ENCODE results near the gene UNC13D.

The UNC13D gene

DNA sequence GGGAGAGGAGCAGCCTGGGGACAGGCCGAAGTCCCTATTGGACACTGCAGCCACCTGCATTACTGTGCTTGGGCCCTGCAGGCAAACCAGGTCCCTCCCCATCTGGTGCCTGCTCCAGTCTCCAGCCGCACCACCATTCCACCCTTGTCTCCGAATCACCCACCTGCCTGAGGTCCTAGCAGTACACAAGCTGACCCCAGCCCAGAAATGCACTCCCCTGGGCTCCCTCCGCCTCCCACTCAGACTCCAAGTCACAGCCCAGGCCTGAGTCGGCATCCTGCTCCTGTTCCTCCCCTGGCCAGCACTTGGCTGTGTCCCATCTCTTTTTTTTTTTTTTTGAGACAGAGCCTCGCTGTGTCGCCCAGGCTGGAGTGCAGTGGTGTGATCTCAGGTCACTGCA is 6.3 kb downstream of the UNC13D start:
- Histone ChIP-seq H2AFZ (ENCODE audit: low read length) (no peak overlapping the region), H3K9ac (ENCODE audit: low read length) (no peak overlapping the region), H3K4me1 (ENCODE audit: low read length) (no peaks in the 10 kb centered on the region), H3K9me3 (replicated peaks; ENCODE audit: insufficient read depth, low read length) (no peaks in the 10 kb centered on the region), H3K9me2 (replicated peaks; ENCODE audit: insufficient read depth, low read length) (no peaks in the 10 kb centered on the region), H3F3A (ENCODE audit: insufficient read depth, low read length) (no peaks in the 10 kb centered on the region), H3K36me3 (replicated peaks; ENCODE audit: insufficient read depth, low read length) (no peaks in the 10 kb centered on the region), H3K79me2 (ENCODE audit: low read length) (no peaks in the 10 kb centered on the region), H3K27ac (ENCODE audit: low read length) (no peak overlapping the region), H3K27me3 (replicated peaks; ENCODE audit: insufficient read depth, low read length) (peaks cover 7% of the 10 kb centered on the region; the same call in 1 of the 2 replicates), H3K4me2 (ENCODE audit: low read depth, low read length) (no peak overlapping the region), H4K20me1 (ENCODE audit: insufficient read depth, low read length) (no peaks in the 10 kb centered on the region), H3K4me3 (ENCODE audit: low read length) (no peak overlapping the region)
- TF ChIP-seq EZH2 (optimal IDR thresholded peaks at IDR 0.05; ENCODE audit: low read depth, low read length) (no peak), EZH2phosphoT487 (IDR thresholded peaks at IDR 0.05; ENCODE audit: low read length) (no peak)
- TF ChIP-seq, protein P1, sequence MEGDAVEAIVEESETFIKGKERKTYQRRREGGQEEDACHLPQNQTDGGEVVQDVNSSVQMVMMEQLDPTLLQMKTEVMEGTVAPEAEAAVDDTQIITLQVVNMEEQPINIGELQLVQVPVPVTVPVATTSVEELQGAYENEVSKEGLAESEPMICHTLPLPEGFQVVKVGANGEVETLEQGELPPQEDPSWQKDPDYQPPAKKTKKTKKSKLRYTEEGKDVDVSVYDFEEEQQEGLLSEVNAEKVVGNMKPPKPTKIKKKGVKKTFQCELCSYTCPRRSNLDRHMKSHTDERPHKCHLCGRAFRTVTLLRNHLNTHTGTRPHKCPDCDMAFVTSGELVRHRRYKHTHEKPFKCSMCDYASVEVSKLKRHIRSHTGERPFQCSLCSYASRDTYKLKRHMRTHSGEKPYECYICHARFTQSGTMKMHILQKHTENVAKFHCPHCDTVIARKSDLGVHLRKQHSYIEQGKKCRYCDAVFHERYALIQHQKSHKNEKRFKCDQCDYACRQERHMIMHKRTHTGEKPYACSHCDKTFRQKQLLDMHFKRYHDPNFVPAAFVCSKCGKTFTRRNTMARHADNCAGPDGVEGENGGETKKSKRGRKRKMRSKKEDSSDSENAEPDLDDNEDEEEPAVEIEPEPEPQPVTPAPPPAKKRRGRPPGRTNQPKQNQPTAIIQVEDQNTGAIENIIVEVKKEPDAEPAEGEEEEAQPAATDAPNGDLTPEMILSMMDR (IDR thresholded peaks at IDR 0.05; ENCODE audit: low read length) = no peak
- no peak for DNase-seq

- Histone ChIP-seq H3F3A (ENCODE audit: insufficient read depth, low read length) (no peaks in the 10 kb centered on the region), H3K9ac (ENCODE audit: low read length) (no peak overlapping the region), H3K36me3 (replicated peaks; ENCODE audit: insufficient read depth, low read length) (no peaks in the 10 kb centered on the region), H3K27me3 (replicated peaks; ENCODE audit: insufficient read depth, low read length) (peaks cover 7% of the 10 kb centered on the region; the same call in 1 of the 2 replicates), H3K9me2 (replicated peaks; ENCODE audit: insufficient read depth, low read length) (no peaks in the 10 kb centered on the region), H3K79me2 (ENCODE audit: low read length) (no peaks in the 10 kb centered on the region), H3K4me2 (ENCODE audit: low read depth, low read length) (no peak overlapping the region), H2AFZ (ENCODE audit: low read length) (no peak overlapping the region), H4K20me1 (ENCODE audit: insufficient read depth, low read length) (no peaks in the 10 kb centered on the region), H3K4me1 (ENCODE audit: low read length) (no peaks in the 10 kb centered on the region), H3K27ac (ENCODE audit: low read length) (no peak overlapping the region), H3K4me3 (ENCODE audit: low read length) (no peak overlapping the region), H3K9me3 (replicated peaks; ENCODE audit: insufficient read depth, low read length) (no peaks in the 10 kb centered on the region)
- DNase-seq = no peak
- TF ChIP-seq EZH2phosphoT487 (IDR thresholded peaks at IDR 0.05; ENCODE audit: low read length) (no peak), EZH2 (optimal IDR thresholded peaks at IDR 0.05; ENCODE audit: low read depth, low read length) (no peak)
- TF ChIP-seq, protein P1 (IDR thresholded peaks at IDR 0.05; ENCODE audit: low read length) = no peak
Observed at GRCh38 chr17:75836605-75837004, 7.6 kb downstream of the UNC13D start.

GRCh38 chr17:75835654-75835987 is 8.6 kb downstream of the UNC13D start:
- peaks cover 4% of the 10 kb centered on the region; the same call in 1 of the 2 replicates for H3K27me3 ChIP-seq (replicated peaks; ENCODE audit: insufficient read depth, low read length)
- no peak overlapping the region for H3K9ac ChIP-seq (ENCODE audit: low read length)
- no peaks in the 10 kb centered on the region for H3K36me3 ChIP-seq (replicated peaks; ENCODE audit: insufficient read depth, low read length)
- H3K9me3 ChIP-seq (replicated peaks; ENCODE audit: insufficient read depth, low read length) = no peaks in the 10 kb centered on the region
- no peak overlapping the region for H3K4me3 ChIP-seq (ENCODE audit: low read length)
- DNase-seq = no peak
- H3K4me1 ChIP-seq (ENCODE audit: low read length) = no peaks in the 10 kb centered on the region
- no peaks in the 10 kb centered on the region for H3F3A ChIP-seq (ENCODE audit: insufficient read depth, low read length)
- no peaks in the 10 kb centered on the region for H3K79me2 ChIP-seq (ENCODE audit: low read length)
- no peak overlapping the region for H3K27ac ChIP-seq (ENCODE audit: low read length)
- H3K9me2 ChIP-seq (replicated peaks; ENCODE audit: insufficient read depth, low read length) = no peaks in the 10 kb centered on the region
- H4K20me1 ChIP-seq (ENCODE audit: insufficient read depth, low read length) = no peaks in the 10 kb centered on the region
- no peak overlapping the region for H2AFZ ChIP-seq (ENCODE audit: low read length)
- TF ChIP-seq, protein P1 (IDR thresholded peaks at IDR 0.05; ENCODE audit: low read length) = no peak
- TF ChIP-seq EZH2 (optimal IDR thresholded peaks at IDR 0.05; ENCODE audit: low read depth, low read length) = no peak
- TF ChIP-seq EZH2phosphoT487 (IDR thresholded peaks at IDR 0.05; ENCODE audit: low read length) = no peak
- H3K4me2 ChIP-seq (ENCODE audit: low read depth, low read length) = no peak overlapping the region

All from MM.1S (cell line).